SHP77 (cell line): ENCODE data around the gene SCN5A.

Experiments used
- DNase-seq, 2 experiments: peaks; one replicate each; lab custom pipeline; 2025; lab: John Stamatoyannopoulos, UW

The SCN5A gene

DNA sequence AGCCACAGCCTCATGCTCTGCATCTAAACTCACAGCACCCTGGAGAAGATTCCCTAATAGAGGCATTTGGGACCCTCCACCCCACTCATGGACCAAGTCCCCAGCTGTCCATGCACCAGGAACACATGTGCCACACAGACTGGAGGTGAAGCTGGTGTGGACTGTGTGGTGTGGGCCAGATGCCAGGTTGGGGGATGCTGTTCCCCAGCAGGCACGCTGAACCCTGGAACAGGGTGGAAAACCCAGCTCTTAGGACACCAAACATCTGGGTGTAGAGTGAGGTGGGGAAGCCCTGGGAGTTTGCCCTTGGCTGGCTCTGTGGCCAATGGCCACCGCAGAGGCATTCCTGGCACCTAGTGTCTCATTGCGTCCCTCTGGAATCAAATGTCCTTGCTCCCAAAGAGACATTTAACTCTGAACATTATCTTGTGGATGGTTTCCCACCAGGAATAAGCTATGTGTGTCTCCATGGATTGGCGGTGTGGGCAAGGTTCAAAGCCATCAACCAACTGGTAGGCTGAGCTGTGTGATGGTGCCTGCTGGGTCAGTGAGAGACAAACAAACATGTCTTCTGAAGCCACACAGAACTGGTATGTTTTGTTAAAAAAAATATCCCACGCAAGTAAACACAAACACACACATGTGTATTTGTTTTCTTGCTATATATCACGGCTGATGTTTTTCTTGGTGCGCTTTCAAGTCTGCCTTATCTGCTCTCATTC, 88.3 kb downstream of the SCN5A start:
- no peak for DNase-seq

DNA sequence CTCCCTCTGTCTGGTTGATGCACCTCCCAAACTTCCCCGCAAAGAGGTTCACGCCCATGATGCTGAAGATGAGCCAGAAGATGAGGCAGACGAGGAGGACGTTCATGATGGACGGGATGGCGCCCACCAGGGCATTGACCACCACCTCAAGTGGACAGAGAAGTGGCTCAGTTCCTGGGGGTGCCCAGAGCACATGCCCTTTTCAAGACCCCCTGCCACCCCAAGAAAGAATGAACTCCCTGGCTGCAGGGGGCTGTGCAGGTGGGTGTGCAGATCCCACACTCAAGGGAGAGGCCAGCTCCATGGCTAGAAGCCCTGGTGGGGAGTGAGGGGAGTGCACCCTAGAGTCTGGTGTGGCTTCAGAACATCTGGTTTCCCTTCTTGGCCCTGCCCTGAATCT, 89.2 kb downstream of the SCN5A start:
- no peak for DNase-seq

- no peak for DNase-seq
Measured at GRCh38 chr3:38558864-38559263, 90.6 kb downstream of the SCN5A start.

DNA sequence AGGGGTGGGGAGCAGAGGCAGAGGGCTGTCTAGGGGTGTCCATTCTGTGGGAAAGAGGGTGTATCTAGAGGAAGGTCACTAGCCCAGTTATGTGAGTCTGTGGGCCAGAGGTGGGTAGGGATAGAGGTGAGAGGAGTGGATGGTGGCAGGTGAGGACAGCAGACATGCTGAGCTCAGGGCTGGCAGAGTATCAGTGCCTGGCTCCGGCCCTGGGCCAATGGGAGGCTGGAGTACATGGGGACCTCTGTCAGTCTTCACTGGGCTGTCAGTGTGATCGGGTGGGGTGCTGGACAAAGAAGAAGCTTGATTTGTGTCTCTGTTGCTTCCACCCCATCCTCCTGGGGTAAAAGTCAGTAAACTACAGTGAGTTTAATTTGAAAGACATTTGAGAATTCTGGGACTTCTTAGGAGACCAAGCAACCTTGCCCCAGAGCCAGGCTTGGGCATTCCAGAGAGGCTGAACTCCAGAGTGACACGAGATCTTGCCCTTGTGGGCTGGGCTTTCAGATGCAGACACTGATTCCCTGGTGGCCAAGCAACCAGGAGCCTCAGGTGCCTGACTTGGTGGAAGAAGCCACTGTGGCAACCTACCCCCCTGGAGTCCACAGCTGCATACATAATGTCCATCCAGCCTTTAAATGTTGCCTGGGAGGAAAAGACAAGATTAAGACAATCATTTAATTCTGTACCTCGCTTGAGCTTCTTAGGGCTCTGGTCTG, 92.7 kb downstream of the SCN5A start:
- DNase-seq: no peak

DNA sequence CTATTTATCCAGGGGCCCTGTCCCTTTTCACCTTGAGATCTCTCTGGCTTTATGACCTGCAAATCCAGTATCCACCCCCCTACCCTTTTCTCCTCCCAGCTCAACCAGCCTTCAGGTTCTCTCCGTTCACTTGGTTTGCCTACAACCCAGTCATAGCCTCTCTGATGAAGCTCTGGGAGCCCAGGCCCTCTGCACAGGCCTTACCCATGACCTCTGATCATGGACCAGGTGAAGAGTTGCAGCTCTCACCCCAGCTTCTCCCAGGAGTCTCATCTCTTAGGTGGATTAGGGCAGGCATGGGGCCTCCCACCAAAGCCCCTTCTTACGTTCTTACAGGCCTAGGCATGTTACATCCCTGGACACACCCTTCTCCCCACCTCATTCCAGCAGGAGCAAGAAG, 93.6 kb downstream of the SCN5A start:
- no peak for DNase-seq

DNA sequence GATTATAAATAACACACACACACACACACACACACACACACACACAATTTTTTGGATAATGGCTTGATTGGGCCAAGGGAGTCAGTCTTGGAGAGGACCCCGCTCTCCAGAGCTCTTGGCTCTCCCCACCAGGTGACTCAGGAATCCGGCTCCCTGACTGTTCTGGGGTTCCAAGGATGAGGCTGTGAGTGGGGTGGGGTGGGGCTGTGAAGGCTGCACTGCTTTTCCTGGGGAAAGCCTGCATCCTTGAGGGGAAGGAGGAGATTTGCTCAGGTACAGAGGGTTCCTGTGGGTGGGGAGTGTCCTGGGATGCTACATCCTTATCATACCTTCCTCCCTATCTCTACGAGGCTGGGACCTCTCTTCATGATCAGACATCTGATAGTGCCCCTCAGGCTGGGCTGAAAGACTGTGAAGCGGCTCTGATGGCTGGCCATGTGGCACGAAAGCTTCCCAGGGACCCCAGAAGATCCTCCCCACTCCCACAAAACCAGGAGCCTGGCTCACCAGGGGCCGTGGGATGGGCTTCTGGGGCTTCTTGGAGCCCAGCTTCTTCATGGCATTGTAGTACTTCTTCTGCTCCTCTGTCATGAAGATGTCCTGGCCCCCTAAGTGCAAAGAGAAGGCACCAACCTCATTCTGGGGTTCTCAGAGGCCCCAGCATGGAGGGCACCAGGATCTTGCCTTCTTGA, 94.2 kb downstream of the SCN5A start:
- no peak for DNase-seq

DNA sequence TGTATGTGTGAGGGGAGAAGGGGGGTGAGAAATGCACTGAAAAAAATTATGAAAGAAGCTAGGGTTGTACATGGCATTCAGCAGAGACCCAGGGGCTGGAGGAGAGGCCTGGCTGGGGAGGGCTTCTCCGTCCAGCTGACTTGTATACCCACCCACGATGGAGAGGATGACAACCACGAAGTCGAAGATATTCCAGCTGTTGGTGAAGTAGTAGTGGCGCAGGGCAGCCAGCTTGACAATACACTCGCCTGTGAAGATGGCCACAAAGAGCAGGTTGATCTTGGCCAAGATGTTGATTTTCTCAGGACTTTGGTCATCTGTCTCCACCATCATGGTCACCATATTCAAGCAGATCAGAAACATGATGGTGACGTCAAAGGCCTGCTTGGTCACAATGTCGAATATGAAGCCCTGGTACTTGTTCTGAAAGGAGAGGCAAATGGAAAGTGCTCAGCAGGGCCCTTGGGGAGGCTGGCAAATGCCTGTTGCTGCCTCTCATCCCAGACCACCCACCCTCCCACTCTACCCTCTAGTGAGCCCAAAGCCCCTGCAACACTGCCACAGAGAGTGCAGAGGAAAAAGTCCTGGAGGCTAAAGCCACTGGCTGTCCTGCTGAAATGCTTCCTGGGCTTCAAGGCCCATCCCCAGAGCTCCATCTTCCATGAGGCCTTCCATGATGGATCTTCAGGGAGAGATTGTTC, 95.2 kb downstream of the SCN5A start:
- no peak for DNase-seq

DNA sequence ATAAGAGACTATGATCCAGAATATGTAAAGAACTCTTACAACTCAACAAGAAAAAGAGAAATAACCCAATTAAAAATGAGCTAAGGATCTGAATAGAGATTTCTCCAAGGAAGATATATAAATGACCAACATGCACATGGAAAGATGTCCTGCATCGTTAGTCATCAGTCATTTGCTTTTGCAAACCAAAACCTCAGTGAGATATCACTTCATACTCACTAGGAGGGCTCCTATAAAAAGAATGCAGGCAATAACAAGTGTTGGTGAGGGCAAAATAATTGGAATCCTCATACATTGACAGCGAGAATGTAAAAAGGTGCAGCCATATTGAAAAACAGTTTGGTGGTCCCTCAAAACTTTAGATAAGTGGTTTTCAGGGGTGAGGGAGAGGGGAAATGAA, 96.4 kb downstream of the SCN5A start:
- no peak for DNase-seq

GRCh38 chr3:38552364-38552763, 97.1 kb downstream of the SCN5A start:
- no peak for DNase-seq

- no peak for DNase-seq
Measured at GRCh38 chr3:38551026-38551832, 98.3 kb downstream of the SCN5A start.

DNA sequence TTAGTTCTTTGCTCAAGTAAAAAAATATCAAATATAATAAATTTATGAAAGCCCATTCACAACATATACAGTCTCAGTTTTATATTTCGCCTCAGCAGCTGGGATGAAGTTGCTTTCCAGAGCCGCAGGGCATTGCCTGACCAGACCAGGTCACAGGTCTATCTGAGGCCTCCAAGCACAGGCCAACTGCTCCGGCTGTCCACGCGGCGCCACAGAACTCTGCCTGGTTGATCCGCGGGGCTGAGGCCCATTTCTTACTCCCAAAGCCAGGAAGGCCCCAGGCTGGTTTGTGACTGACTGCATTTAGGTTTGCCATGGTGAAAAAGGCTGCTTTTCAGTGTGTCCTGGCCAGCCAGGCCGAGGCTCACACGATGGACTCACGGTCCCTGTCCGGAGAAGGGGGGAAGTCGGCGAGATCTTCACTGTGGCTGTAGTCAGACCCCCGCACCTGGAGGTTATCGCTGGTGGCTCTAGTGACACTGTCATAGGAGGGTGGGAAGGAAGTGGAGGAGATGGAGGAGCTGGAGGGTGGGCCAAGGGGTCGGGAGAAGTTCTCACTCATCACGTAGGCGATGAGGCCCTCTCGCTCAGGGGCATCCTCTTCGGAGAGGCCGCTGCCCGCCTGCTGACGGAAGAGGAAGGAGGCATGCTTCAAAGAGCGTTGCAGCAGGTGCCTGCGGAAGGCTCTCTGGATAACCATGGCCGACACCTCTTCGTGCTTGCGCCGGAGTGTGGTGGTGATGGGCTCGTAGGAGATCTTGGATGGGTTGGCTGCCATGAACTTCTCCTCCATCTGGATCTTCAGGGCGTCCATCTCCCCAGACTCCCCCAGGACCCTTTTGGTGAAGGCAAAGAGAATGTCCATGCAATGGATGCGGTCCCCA, 99.3 kb downstream of the SCN5A start:
- no peak for DNase-seq

GRCh38 chr3:38549486-38549885, 100.0 kb downstream of the SCN5A start:
- no peak for DNase-seq

DNA sequence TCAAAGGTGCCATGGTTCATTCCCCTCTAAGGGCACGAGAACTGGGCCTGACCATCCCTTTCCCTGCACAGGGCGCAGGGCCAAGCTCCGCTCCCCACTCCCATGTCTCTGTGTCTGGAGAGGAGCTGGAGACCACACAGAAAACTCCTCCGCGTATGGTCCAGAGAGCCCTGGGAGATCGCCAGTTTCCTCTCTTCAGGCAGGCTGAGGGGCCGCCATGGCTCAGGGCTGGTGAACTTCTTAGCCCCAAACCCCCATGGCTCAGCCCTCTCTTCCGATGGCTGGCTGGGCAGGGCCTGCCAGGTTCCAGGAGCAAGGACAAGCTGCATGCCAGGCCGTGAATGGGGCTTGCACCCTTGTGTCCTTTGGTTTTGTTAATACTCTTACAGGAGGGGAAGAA, 100.4 kb downstream of the SCN5A start:
- no peak for DNase-seq

GRCh38 chr3:38548154-38548931, 101.1 kb downstream of the SCN5A start:
- peak in 1 of 2 experiments; percentile 23 for DNase-seq

- no peak for DNase-seq
Measured at GRCh38 chr3:38545983-38546382, 103.5 kb downstream of the SCN5A start.

GRCh38 chr3:38545550-38545949, 103.9 kb downstream of the SCN5A start:
- DNase-seq: no peak

DNA sequence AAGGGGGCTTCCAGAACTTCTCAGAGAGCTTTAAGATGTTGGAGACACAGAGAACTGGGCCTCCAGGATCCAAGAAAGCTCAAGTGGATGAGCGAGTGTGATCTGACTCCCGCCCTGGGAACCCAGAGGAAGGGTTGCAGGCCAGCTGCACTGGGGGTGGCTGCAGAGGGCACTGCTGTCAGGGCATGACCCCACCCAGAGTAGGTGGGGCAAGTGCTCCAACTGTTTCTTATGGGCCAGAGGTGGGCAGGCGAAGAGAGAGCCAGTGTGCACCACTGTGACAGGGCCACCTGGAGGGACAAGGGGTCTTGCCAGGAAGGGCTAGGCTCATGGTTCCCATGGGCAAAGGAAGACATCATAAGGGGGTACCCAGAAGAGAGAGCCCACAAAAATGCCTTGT, 104.6 kb downstream of the SCN5A start:
- DNase-seq: no peak

DNA sequence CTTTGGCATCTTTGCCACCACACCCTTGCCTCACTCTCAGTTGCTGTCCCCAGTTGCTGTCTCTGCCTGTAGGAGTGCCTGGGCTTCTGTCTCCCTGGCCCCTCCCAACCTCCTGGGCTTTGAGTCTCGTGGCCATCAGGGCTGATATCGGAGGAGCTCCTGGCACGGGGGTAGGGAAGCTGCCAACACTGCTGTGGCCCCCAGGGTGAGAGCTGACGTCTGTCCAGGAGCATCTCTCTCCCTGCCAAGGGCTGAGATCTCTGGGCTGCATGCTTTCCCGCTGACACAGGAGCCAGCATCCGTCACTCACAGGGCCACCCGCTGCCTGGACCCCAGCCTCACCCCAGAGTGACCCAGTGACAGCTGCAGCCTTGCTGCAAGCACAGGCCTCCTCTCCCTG, 105.9 kb downstream of the SCN5A start:
- DNase-seq: no peak

- DNase-seq: peak in 1 of 2 experiments; percentile 1
Measured at GRCh38 chr3:38542401-38543298, 106.8 kb downstream of the SCN5A start.
